NT2/D1 (cell line): ENCODE results near the gene NLGN1.

ENCODE experiments used
- SUZ12 ChIP-seq: IDR thresholded peaks from 2 replicates; pipeline ENCODE4 v1.6.1; 2011; ENCODE audit not compliant: insufficient read length, insufficient read depth; ENCODE audit errors: extremely low read depth
- ZNF274 ChIP-seq: IDR thresholded peaks from 2 replicates; pipeline ENCODE4 v1.6.1; 2011; ENCODE audit warnings: mild to moderate bottlenecking, low read depth, low read length

- no peak for TF ChIP-seq ZNF274
- TF ChIP-seq SUZ12: no peak
Measured at GRCh38 chr3:173823911-173824460, 426.4 kb downstream of the NLGN1 start.
